Adrenal gland (tissue), 12 donors: ENCODE results near the gene RAB41. TPM values are rescaled to one million over a fixed set of nuclear protein-coding genes. Genes with fewer than 3 reads are reported as not detected.
A peak's percentile ranks its signal among the peaks of the same experiment; 100 is the strongest.

Source experiments
- DNase-seq, 7 donors: peaks; one replicate each; pipeline ENCODE4 v3.0.0-alpha.2; 2019 to 2020
- H3K27ac ChIP-seq, 5 donors: fragments of 200-600 bp; sonication (generic) in 4 of 5; 1 replicate in 3 of 5; 2 replicates in 2 of 5; pipeline versions ENCODE4 v1.5.1 to v1.8.0; 2016 to 2020; ENCODE audit warnings: mild to moderate bottlenecking in 1 of 5
- H3K27me3 ChIP-seq: fragments of 200-600 bp; 2 replicates; pipeline ENCODE4 v1.8.0; 2021
- H3K36me3 ChIP-seq, 2 donors: fragments of 200-600 bp; replicated peaks in 1 of 2; 1 replicate in 1 of 2; 2 replicates in 1 of 2; pipeline versions ENCODE4 v1.5.1 to v1.8.0; 2018 to 2022
- H3K4me1 ChIP-seq, 2 donors: fragments of 200-600 bp; replicated peaks in 1 of 2; 1 replicate in 1 of 2; 2 replicates in 1 of 2; pipeline versions ENCODE4 v1.5.1 to v1.8.0; 2018 to 2021
- H3K4me3 ChIP-seq, 4 donors: fragments of 200-600 bp; sonication (generic) in 3 of 4; one replicate each; pipeline ENCODE4 v1.5.1; 2016 to 2018
- H3K9me3 ChIP-seq, 3 donors: fragments of 200-600 bp; sonication (generic) in 1 of 3; replicated peaks in 1 of 3; 1 replicate in 2 of 3; 2 replicates in 1 of 3; pipeline versions ENCODE4 v1.5.1 to v1.8.0; 2016 to 2021
- POLR2A ChIP-seq, 2 donors: fragments of 450-650 bp; IDR thresholded peaks; one replicate each; pipeline ENCODE4 v1.6.1; 2017; ENCODE audit warnings: antibody characterized with exemption in 2 of 2, mild to moderate bottlenecking in 2 of 2, moderate library complexity in 1 of 2
- WGBS, 4 donors: extraction: QIAGEN DNeasy Blood & Tissue Kit in 2 of 4; methylation state at CpG; one replicate each; pipeline versions ENCODE4 v1.1.5 to v1.1.7; 2013 to 2017; 5-methylcytosine and 5-hydroxymethylcytosine counted together
- intact Hi-C, 2 donors: fragments of 100-400 bp; cut with DNase I; formaldehyde crosslinking; loops; one replicate each; pipeline versions ENCODE4 v1.14.1 to v1.15.0; 2022 to 2023
- polyA plus RNA-seq, 3 donors: library from polyadenylated mRNA; stranded (reverse); fragments of 200-250 nt in 2 of 3; fragments of 350-450 nt in 1 of 3; fragmentation: Illumina TruSeq in 1 of 3; extraction: RNeasy Lipid Tissue Mini Kit (QIAGEN cat#74804) in 1 of 3; gene quantifications; one replicate each; pipeline ENCODE4 v1.2.3, GENCODE V29; 2013 to 2014
- total RNA-seq, 9 donors: library from RNA; depleted of rRNA in 4 of 9; stranded (reverse); fragments of >200 nt in 4 of 9; fragments of 120-200 nt in 1 of 9; fragmentation: NEBNext Ultra II Directional in 1 of 9; extraction: Animal tissue kit (Norgen Biotek cat#: 25700) in 1 of 9; gene quantifications; one replicate each; pipeline versions ENCODE4 v1.1.0 to v1.2.4, GENCODE V29; 2013 to 2023
- TF ChIP-seq, protein P1 (sequence below), 6 experiments: fragments of 450-650 bp in 4 of 6; fragments of 200-600 bp in 2 of 6; sonication (generic) in 1 of 6; IDR thresholded peaks; 1 replicate in 5 of 6; 2 replicates in 1 of 6; pipeline versions ENCODE4 v1.5.1 to v1.8.0; 2016 to 2021; ENCODE audit warnings: antibody characterized with exemption in 6 of 6, mild to moderate bottlenecking in 2 of 6, moderate library complexity in 1 of 6
- donor health status: healthy with polysubstance abuse.
- donor health status: Bipolar disorder and iron deficiency.
- donor health status: DM: yes; HTN: yes; CAD: no.
- donor health status: DM: no; HTN: no; CAD: no.
- donor health status: DM: no; HTN: no; CAD: no.
- donor health status: DM: yes; HTN: yes; CAD: no.

The RAB41 gene
- total and polyA plus RNA-seq, 12 donors: not detected

GRCh38 chrX:70279081-70279480 lies 2.9 kb upstream of the RAB41 start:
- WGBS, 4 donors: 80 to 92% (median 84%) methylated on average over 3 of the region's 3 CpGs

GRCh38 chrX:70280573-70280972 lies 1.4 kb upstream of the RAB41 start:
- TF ChIP-seq, protein P1, sequence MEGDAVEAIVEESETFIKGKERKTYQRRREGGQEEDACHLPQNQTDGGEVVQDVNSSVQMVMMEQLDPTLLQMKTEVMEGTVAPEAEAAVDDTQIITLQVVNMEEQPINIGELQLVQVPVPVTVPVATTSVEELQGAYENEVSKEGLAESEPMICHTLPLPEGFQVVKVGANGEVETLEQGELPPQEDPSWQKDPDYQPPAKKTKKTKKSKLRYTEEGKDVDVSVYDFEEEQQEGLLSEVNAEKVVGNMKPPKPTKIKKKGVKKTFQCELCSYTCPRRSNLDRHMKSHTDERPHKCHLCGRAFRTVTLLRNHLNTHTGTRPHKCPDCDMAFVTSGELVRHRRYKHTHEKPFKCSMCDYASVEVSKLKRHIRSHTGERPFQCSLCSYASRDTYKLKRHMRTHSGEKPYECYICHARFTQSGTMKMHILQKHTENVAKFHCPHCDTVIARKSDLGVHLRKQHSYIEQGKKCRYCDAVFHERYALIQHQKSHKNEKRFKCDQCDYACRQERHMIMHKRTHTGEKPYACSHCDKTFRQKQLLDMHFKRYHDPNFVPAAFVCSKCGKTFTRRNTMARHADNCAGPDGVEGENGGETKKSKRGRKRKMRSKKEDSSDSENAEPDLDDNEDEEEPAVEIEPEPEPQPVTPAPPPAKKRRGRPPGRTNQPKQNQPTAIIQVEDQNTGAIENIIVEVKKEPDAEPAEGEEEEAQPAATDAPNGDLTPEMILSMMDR (IDR thresholded peaks at IDR 0.05): no peak
- 69 to 95% (median 93%) methylated on average over 2 to 3 of the region's 3 CpGs for WGBS, 4 donors
- Histone ChIP-seq H3K9me3 (no peaks in the 10 kb centered on the region), H3K27me3 (peaks cover 3% of the 10 kb centered on the region), H3K27ac (no peak overlapping the region), H3K4me1 (no peaks in the 10 kb centered on the region), H3K36me3 (no peaks in the 10 kb centered on the region), H3K4me3 (no peak overlapping the region)
- intact Hi-C loops: no loop called here
- DNase-seq: no peak

More at GRCh38 chrX:70279081-70279480, 2.9 kb upstream of the RAB41 start:
- TF ChIP-seq, protein P1 (IDR thresholded peaks at IDR 0.05): no peak
- no peak for TF ChIP-seq POLR2A (IDR thresholded peaks at IDR 0.05)
- intact Hi-C loops: no loop called here
- Histone ChIP-seq H3K27ac (no peak overlapping the region), H3K27me3 (peaks cover 3% of the 10 kb centered on the region), H3K36me3 (no peaks in the 10 kb centered on the region), H3K4me3 (no peak overlapping the region), H3K9me3 (no peaks in the 10 kb centered on the region), H3K4me1 (no peaks in the 10 kb centered on the region)
- no peak for DNase-seq

- no peak for DNase-seq
- TF ChIP-seq POLR2A (IDR thresholded peaks at IDR 0.05): no peak
- TF ChIP-seq, protein P1 (IDR thresholded peaks at IDR 0.05): no peak
- no peaks in the 10 kb centered on the region for H3K4me1 ChIP-seq
- no peaks in the 10 kb centered on the region for H3K27me3 ChIP-seq
- 25 to 80% (median 50%) methylated on average over 4 to 11 of the region's 11 CpGs for WGBS, 4 donors
- intact Hi-C loops: no loop called here
- no peaks in the 10 kb centered on the region for H3K9me3 ChIP-seq
- peak overlapping the region in 3 of 4 donors; percentile 15 to 55 (median 40) for H3K4me3 ChIP-seq
- peaks cover 0 to 9% of the 10 kb centered on the region in 2 donors for H3K36me3 ChIP-seq
- peak overlapping the region in 1 of 5 donors; percentile 72 for H3K27ac ChIP-seq
Measured at GRCh38 chrX:70289168-70289792, 7.3 kb downstream of the RAB41 start.

DNA sequence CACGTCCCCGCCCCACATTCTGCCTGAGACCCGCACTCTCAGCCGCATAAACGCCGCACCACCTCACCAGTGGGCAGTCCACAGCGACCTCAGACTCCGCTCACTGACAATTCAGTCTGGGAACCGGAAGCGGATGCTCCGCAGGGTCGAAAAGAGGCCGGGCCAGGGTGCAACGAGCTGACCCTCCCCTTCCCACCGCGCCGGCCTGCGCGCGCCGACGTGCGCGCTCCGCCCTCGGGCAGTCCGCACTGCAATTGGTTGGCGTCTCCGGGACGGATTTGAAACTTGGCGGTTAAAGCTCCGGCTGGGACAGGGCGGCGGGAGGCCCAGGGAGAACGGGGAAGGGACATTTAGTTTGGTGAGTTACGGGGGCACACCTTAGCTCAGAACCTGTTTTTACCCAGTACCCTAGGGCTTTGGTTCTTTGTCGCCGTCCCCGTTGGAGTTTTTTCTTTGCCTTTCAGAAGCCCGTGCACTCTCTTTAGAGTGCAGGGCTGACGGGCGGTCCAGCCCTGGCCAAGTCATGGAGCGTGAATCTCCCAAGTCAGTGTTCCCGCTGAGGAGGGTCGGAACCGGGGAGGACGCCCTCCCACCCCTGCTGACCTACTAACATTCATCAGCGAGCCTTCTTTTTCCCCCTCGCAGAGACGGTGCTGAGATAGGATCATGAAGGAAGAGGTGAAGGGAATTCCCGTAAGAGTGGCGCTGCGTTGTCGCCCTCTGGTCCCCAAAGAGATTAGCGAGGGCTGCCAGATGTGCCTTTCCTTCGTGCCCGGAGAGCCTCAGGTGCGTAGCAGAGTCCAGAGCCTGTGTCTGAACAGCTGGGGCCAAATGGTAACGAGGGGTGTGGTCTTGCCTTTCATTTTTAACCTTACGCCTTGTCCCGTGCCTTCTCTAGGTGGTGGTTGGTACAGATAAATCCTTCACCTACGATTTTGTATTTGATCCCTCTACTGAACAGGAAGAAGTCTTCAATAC lies 8.1 kb downstream of the RAB41 start, which contains the start of the genes KIF4A and PDZD11:
TSS of gene KIF4A (plus strand) at position 312 of the 978 bp plus-strand sequence. CDS start at position 667, 355 bp downstream.
TSS of gene PDZD11 (minus strand) at position 135 of the 978 bp plus-strand sequence. CDS start 586 bp downstream, outside the sequence.
- 0 to 44% (median 14%) methylated on average over 2 to 62 of the region's 62 CpGs for WGBS, 4 donors
- peak; percentile 79 to 86 (median 83) for DNase-seq
- no peaks in the 10 kb centered on the region for H3K4me1 ChIP-seq
- peaks cover 4% of the 10 kb centered on the region for H3K27me3 ChIP-seq
- no peaks in the 10 kb centered on the region for H3K9me3 ChIP-seq
- peaks cover 0 to 9% of the 10 kb centered on the region in 2 donors for H3K36me3 ChIP-seq
- peak within 1 kb of the TSS in 3 of 4 donors; percentile 15 to 55 (median 40) for H3K4me3 ChIP-seq
- TF ChIP-seq POLR2A (IDR thresholded peaks at IDR 0.05): no peak
- TF ChIP-seq, protein P1 (IDR thresholded peaks at IDR 0.05): no peak
- H3K27ac ChIP-seq: peak within 1 kb of the TSS in 1 of 5 donors; percentile 72
- intact Hi-C loops: no loop called here
